GM10248 (cell line): ENCODE data around the gene KIAA1958.

Source experiments
- CTCF ChIA-PET: fragments of 300-600 bp; sonication (Branson Sonifier 250); formaldehyde crosslinking; extraction: SDS; loops from one replicate; lab custom pipeline; 2021; ENCODE audit warnings: antibody characterized with exemption; lab: Yijun Ruan, JAX
- POLR2A ChIA-PET: fragments of 350-650 bp; sonication (Branson Sonifier 250); formaldehyde crosslinking; extraction: SDS; loops from one replicate; lab custom pipeline; 2020; ENCODE audit warnings: antibody characterized with exemption; lab: Yijun Ruan, JAX
- DNase-seq: peaks from one replicate; pipeline ENCODE4 v3.0.0; 2012; ENCODE audit errors: extremely low spot score
- CTCF ChIP-seq: IDR thresholded peaks from 2 replicates; pipeline ENCODE4 v1.5.1; 2012; ENCODE audit warnings: mild to moderate bottlenecking, low read depth; ENCODE audit errors: extremely low read depth, missing control alignments, control extremely low read depth

Gene KIAA1958

DNA sequence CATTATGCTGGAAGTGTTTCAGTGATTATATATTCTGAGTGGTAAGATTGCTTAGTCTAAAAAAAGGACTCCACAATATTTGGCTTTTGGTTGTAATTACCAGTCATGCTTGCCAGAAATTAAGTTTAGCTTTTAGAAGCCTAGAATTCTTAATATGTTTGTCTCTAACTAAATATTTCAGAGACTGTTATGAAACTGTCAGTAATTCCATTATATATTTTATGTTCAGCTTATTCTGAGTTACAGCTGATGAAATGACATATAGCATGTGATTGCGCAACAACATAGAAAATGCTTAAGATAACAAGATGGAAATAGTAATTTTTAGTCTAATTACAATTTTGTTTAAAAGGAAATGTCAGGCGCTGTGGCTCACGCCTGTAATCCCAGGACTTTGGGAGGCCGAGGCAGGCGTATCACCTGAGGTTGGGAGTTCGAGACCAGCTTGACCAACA lies 44.2 kb downstream of the KIAA1958 start:
- ChIA-PET POLR2A (no interaction called here), CTCF (interaction anchor here (0.8 to 1.1 kb wide), 3 partner anchors 18 to 41 kb away, joined by 3 read pairs; no protein-coding TSS in a partner anchor)
- DNase-seq, result no peak
- TF ChIP-seq CTCF, result no peak

- CTCF ChIA-PET, result interaction anchor here (0.6 to 1.8 kb wide), 4 partner anchors 12 to 404 kb away, joined by 3 to 6 read pairs (median 3); no protein-coding TSS in a partner anchor
- no peak for DNase-seq
- POLR2A ChIA-PET, result no interaction called here
- TF ChIP-seq CTCF, result no peak
Observed at GRCh38 chr9:112531666-112532282, 45.1 kb downstream of the KIAA1958 start.

DNA sequence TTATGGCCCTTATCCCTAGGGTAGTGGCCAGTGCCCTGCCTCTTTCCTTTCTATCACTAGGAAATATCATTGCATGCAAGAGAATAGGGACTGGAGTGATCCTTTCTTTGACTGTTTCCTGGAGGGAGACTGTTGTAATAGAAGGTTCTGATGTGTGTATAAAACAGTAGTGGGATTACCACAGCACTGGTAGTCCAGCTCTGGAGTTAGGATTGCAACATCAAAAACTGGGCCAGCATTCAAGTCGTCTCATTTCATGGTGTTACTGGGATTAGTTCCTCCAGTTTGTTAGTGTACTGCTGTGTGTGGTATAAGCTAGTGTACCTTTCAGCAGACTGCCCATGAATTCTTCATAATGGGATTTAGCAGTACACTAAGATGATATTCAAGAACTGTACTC lies 45.8 kb downstream of the KIAA1958 start:
- ChIA-PET POLR2A (no interaction called here), CTCF (interaction anchor here (1.8 kb wide), 1 partner anchor 12 kb away, joined by 6 read pairs; no protein-coding TSS in a partner anchor)
- DNase-seq, result no peak
- TF ChIP-seq CTCF, result no peak

GRCh38 chr9:112533660-112534059 lies 47.0 kb downstream of the KIAA1958 start:
- CTCF ChIA-PET, result interaction anchor here (1.2 kb wide), 1 partner anchor 15 kb away, joined by 3 read pairs; no protein-coding TSS in a partner anchor
- no peak for TF ChIP-seq CTCF
- POLR2A ChIA-PET, result interaction anchor here (0.6 kb wide), 1 partner anchor 195 kb away, joined by 3 read pairs; no protein-coding TSS in a partner anchor
- DNase-seq, result no peak

GRCh38 chr9:112535301-112535700 lies 48.7 kb downstream of the KIAA1958 start:
- no peak for TF ChIP-seq CTCF
- no peak for DNase-seq
- POLR2A ChIA-PET, result no interaction called here
- CTCF ChIA-PET, result no interaction called here

DNA sequence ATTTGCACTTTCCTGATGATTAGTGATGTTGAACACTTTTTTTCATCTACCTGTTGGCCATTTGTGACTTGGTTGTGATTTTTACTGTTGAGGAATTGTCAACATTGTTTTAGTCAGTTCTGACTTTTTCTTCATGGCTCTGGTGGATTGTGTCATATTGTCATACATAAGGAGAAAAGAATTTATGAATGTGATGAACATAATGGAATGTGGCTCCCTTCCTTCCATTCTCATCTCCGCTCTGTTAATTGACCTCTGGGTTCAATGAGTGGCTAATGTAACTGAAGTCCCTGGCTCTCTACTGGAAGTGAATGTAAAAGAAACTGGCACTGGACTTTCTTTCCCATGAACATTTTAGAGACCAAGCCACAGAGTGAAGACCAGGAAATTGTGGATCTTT lies 49.2 kb downstream of the KIAA1958 start:
- POLR2A ChIA-PET, result interaction anchor here (0.6 kb wide), 1 partner anchor 156 kb away, joined by 3 read pairs; no protein-coding TSS in a partner anchor
- CTCF ChIA-PET, result no interaction called here
- DNase-seq, result no peak
- TF ChIP-seq CTCF, result no peak

DNA sequence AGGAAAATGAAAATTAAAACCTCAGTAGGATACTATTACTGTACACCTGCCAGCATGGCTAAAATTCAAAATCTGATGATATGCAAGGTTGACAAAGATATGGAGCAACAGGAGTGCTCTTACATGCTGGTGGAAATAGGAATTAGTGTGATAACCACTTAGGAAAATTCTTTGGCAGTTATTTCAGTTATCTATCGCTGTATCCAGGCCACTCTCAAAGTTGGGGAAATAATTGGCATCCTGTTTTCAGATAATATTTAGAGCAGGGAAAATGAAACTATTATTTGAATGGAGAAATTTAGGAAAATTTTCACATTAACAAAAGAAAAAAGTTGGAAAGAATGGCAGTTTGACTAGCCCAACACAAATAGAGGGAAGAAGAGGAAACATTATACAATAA lies 50.9 kb downstream of the KIAA1958 start:
- no peak for DNase-seq
- ChIA-PET CTCF (no interaction called here), POLR2A (no interaction called here)
- no peak for TF ChIP-seq CTCF
